SK-N-MC (cell line): ENCODE measurements around the gene FAHD2B.
"Not testable (repeated sequence)": the region's sequence is repeated elsewhere in the genome, so short reads cannot be mapped to it uniquely, and the experiment has no call there.

ENCODE experiments used
- EZH2 ChIP-seq: fragments of 200-600 bp; sonication (generic); IDR thresholded peaks from one replicate; pipeline ENCODE4 v1.6.1; 2017; ENCODE audit warnings: antibody characterized with exemption
- POLR2AphosphoS5 ChIP-seq: IDR thresholded peaks from 2 replicates; pipeline ENCODE4 v1.6.1; 2012; ENCODE audit warnings: mild to moderate bottlenecking, low read depth, low read length, borderline replicate concordance

DNA sequence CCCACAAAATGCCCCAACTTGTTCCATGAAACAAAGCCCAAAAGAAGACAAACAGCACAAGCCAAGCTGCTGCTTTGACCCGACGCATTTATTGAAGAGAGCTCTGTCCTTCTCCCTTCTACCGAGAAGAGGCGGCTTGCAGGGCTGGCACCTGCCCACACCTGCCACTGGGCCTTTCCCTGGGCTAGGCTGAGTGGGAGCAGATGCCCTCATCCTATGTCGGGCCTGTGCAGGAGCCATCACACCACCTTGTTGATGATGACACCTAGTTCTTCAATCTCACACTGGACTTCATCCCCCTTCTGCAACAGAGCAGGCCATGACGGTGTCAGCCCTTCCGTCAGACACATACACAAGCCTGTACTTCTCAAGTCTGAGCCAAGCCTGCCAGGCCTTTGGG lies 11.2 kb downstream of the FAHD2B start:
- not testable (repeated sequence) for TF ChIP-seq POLR2AphosphoS5, EZH2
